ENCODE data around the gene PTK6.

GRCh38 chr20:63540417-63541186, 3.4 kb upstream of the PTK6 start:
- TF ChIP-seq ZFP30 (CRISPR knock-in tag; IDR thresholded peaks at IDR 0.05) (no peak), PATZ1 (CRISPR knock-in tag; IDR thresholded peaks at IDR 0.05; ENCODE audit: borderline replicate concordance) (no peak), SNAI2 (CRISPR knock-in tag; IDR thresholded peaks at IDR 0.05) (no peak), POU6F1 (CRISPR knock-in tag; IDR thresholded peaks at IDR 0.05; ENCODE audit: borderline replicate concordance, low read depth) (no peak), ZNF565 (CRISPR knock-in tag; conservative IDR thresholded peaks at IDR 0.05; ENCODE audit: low read depth) (no peak), TSHZ2 (CRISPR knock-in tag; IDR thresholded peaks at IDR 0.05) (no peak), ZC3H10 (CRISPR knock-in tag; IDR thresholded peaks at IDR 0.05) (no peak), ZFP3 (CRISPR knock-in tag; IDR thresholded peaks at IDR 0.05) (no peak)
